ENCODE results near the gene OR4N5. TPM values are rescaled to one million over a fixed set of nuclear protein-coding genes. Genes with fewer than 3 reads are reported as not detected.

OR4N5 gene
- total RNA-seq (2022; extraction: Qiagen RNA extraction; ENCODE audit: low read depth), result not detected in 5 replicates

GRCh38 chr14:20138520-20138919, at the start of gene OR4N5:
OR4N5 (plus strand) TSS chr14:20138820; CDS start chr14:20143736, 4,916 bp downstream.

GRCh38 chr14:20110438-20110837, 28.2 kb upstream of the OR4N5 start, which contains the start of gene OR4K17:
OR4K17 (plus strand) TSS chr14:20110739; CDS start chr14:20117500, 6,761 bp downstream.

GRCh38 chr14:20190596-20190995, 52.0 kb downstream of the OR4N5 start, which contains the start of gene OR11G2:
OR11G2 (plus strand) TSS chr14:20190896; CDS start chr14:20197438, 6,542 bp downstream.

Other genes starting within 250 kb of the OR4N5 start
- not detected in 5 replicates for gene OR4K5, start 218.2 kb upstream of the OR4N5 start, total RNA-seq (2022; extraction: Qiagen RNA extraction; ENCODE audit: low read depth)
- gene OR4K1, start 207.9 kb upstream of the OR4N5 start, total RNA-seq (2022; extraction: Qiagen RNA extraction; ENCODE audit: low read depth), result not detected in 5 replicates
- gene OR4K15, start 163.2 kb upstream of the OR4N5 start, total RNA-seq (2022; extraction: Qiagen RNA extraction; ENCODE audit: low read depth), result not detected in 5 replicates
- not detected in 5 replicates for gene OR4Q2, start 136.7 kb upstream of the OR4N5 start, total RNA-seq (2022; extraction: Qiagen RNA extraction; ENCODE audit: low read depth)
- gene OR4K14, start 119.5 kb upstream of the OR4N5 start, total RNA-seq (2022; extraction: Qiagen RNA extraction; ENCODE audit: low read depth), result not detected in 5 replicates
- gene OR4K13, start 102.8 kb upstream of the OR4N5 start, total RNA-seq (2022; extraction: Qiagen RNA extraction; ENCODE audit: low read depth), result not detected in 5 replicates
- gene OR4L1, start 78.8 kb upstream of the OR4N5 start, total RNA-seq (2022; extraction: Qiagen RNA extraction; ENCODE audit: low read depth), result not detected in 5 replicates
- gene OR4K17, start 28.1 kb upstream of the OR4N5 start, total RNA-seq (2022; extraction: Qiagen RNA extraction; ENCODE audit: low read depth), result not detected in 5 replicates
- not detected in 5 replicates for gene OR11G2, start 52.1 kb downstream of the OR4N5 start, total RNA-seq (2022; extraction: Qiagen RNA extraction; ENCODE audit: low read depth)
- gene OR11H6, start 84.9 kb downstream of the OR4N5 start, total RNA-seq (2022; extraction: Qiagen RNA extraction; ENCODE audit: low read depth), result not detected in 5 replicates
- gene OR11H7, start 90.2 kb downstream of the OR4N5 start, total RNA-seq (2022; extraction: Qiagen RNA extraction; ENCODE audit: low read depth), result not detected in 5 replicates
- gene OR11H4, start 100.5 kb downstream of the OR4N5 start, total RNA-seq (2022; extraction: Qiagen RNA extraction; ENCODE audit: low read depth), result not detected in 5 replicates
- 20.0 to 26.9 TPM (median 21.8 TPM) in 5 replicates for gene TTC5, start 167.1 kb downstream of the OR4N5 start, total RNA-seq (2022; extraction: Qiagen RNA extraction; ENCODE audit: low read depth)
- 37.4 to 58.5 TPM (median 44.4 TPM) in 5 replicates for gene CCNB1IP1, start 194.5 kb downstream of the OR4N5 start, total RNA-seq (2022; extraction: Qiagen RNA extraction; ENCODE audit: low read depth)
- gene PARP2, start 204.8 kb downstream of the OR4N5 start, total RNA-seq (2022; extraction: Qiagen RNA extraction; ENCODE audit: low read depth), result 19.4 to 24.7 TPM (median 22.5 TPM) in 5 replicates